ENCODE measurements around the gene INSL3. TPM values are rescaled to one million over a fixed set of nuclear protein-coding genes. Genes with fewer than 3 reads are reported as not detected.

The INSL3 gene
- total and polyA plus RNA-seq, 2 of the 8 experiments (the other 6 are each of a cell fraction or from before 2014, with no cell fraction given): 0.41 to 1.5 TPM

DNA sequence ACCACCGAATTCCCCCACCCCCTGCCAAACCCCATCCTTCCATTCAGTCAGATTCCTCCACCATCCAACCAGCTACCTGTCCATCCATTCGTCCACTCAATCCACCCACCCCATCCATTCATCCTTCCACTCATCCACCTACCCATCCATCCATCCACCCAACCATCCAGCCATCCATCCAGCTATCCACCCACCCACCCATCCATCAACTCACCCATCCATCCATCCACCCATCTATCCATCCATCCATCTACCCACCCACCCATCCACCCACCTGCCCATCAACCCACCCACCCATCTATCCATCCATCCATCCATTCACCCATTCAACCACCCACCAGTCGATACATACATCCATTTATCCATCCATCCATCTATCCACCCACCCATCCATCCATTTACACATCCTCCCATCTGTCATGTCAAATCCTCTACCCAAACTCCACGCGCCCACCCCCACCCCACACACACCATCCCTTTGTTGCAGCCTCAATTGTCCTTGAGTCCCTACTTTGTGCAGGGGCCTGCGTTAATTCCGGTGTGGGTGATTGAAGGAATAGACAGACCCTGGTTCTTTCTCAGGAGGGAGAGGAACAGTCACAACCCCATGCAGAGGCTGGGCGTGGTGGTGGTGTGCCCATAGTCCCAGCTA lies 45.1 kb upstream of the INSL3 start:
- POLR2A ChIA-PET (ENCODE audit: partially characterized antibody): interaction anchor here (0.8 to 20.2 kb wide), 22 partner anchors 12 to 436 kb away, joined by 3 to 392 read pairs (median 4); partner anchors contain the start of genes B3GNT3, CCDC124, JAK3 and TMEM221
- no peak overlapping the region for H2BK120ac ChIP-seq (replicated peaks; ENCODE audit: low read depth, low read length)
- H4K5ac ChIP-seq (ENCODE audit: insufficient read length, low read depth, low read length): no peak overlapping the region
- peaks cover 0 to 12% (median 10%) of the 10 kb centered on the region in 4 experiments; a peak in 6 of 7 replicates for H3K4me1 ChIP-seq (replicated peaks in 1 of 4; ENCODE audit: control insufficient read depth in 3 of 4, insufficient read depth in 4 of 4, low read length in 3 of 4)
- no peak overlapping the region for H3K4ac ChIP-seq (replicated peaks; ENCODE audit: insufficient read length, low read depth, low read length)
- H4K8ac ChIP-seq (ENCODE audit: extremely low read depth, insufficient read depth, low read length): no peak overlapping the region
- TF ChIP-seq GTF2F1 (IDR thresholded peaks at IDR 0.05; ENCODE audit: borderline replicate concordance, low read depth, low read length): no peak
- peak; percentile 7; the same call in 1 of the 2 replicates for TF ChIP-seq POLR2AphosphoS5 (IDR thresholded peaks at IDR 0.05; ENCODE audit: low read depth, low read length)
- TF ChIP-seq, protein P1, sequence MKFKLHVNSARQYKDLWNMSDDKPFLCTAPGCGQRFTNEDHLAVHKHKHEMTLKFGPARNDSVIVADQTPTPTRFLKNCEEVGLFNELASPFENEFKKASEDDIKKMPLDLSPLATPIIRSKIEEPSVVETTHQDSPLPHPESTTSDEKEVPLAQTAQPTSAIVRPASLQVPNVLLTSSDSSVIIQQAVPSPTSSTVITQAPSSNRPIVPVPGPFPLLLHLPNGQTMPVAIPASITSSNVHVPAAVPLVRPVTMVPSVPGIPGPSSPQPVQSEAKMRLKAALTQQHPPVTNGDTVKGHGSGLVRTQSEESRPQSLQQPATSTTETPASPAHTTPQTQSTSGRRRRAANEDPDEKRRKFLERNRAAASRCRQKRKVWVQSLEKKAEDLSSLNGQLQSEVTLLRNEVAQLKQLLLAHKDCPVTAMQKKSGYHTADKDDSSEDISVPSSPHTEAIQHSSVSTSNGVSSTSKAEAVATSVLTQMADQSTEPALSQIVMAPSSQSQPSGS (IDR thresholded peaks at IDR 0.05; ENCODE audit: low read length): no peak
- TF ChIP-seq SP4 (IDR thresholded peaks at IDR 0.05; ENCODE audit: low read length): no peak
- TF ChIP-seq TAF7 (optimal IDR thresholded peaks at IDR 0.05; ENCODE audit: borderline replicate concordance, low read depth, low read length): no peak
- no peak for TF ChIP-seq SUZ12 (IDR thresholded peaks at IDR 0.05; ENCODE audit: low read length)
- TF ChIP-seq ASH2L (IDR thresholded peaks at IDR 0.05; ENCODE audit: low read length): no peak
- no peak for TF ChIP-seq EP300 (IDR thresholded peaks at IDR 0.05; ENCODE audit: borderline replicate concordance in 1 of 2, low read depth in 2 of 2, low read length in 2 of 2)
- H2AFZ ChIP-seq (ENCODE audit: low read length): no peak overlapping the region
- peak overlapping the region; percentile 46; the same call in 1 of the 2 replicates for H2BK15ac ChIP-seq (ENCODE audit: low read length)
- FAIRE-seq (no peak), DNase-seq (ENCODE audit: low read depth in 1 of 2, low spot score in 2 of 2) (peak in 1 of 2 experiments; percentile 49)
- H3K79me2 ChIP-seq (ENCODE audit: control insufficient read depth in 1 of 2, insufficient read depth in 2 of 2, low read length in 2 of 2): peaks cover 3 to 11% of the 10 kb centered on the region in 2 experiments; a peak in 3 of 4 replicates
- H3K4me3 ChIP-seq (ENCODE audit: extremely low read depth in 1 of 4, insufficient read depth in 2 of 4, low read depth in 3 of 4, low read length in 4 of 4): no peak overlapping the region
- 88 to 100% methylated on average over 3 to 7 of the region's 8 CpGs for WGBS, 2 experiments (ENCODE audit: extremely low coverage in 1 of 2, insufficient coverage in 1 of 2, insufficient read length in 1 of 2, insufficient replicate concordance in 2 of 2, low coverage in 1 of 2, low lambda C conversion rate in 2 of 2, missing lambda C conversion rate in 1 of 2)
- 0 out of 2 replicates have a peak overlapping the region, but pooled peaks have one; percentile 32 for H3K18ac ChIP-seq (ENCODE audit: extremely low read depth, low read length)
- peaks cover 9 to 19% of the 10 kb centered on the region in 2 experiments for H4K20me1 ChIP-seq (replicated peaks in 1 of 2; ENCODE audit: control insufficient read depth in 1 of 2, insufficient read depth in 2 of 2, low read length in 2 of 2)
- H3K14ac ChIP-seq (ENCODE audit: insufficient read length): no peak overlapping the region
- no peaks in the 10 kb centered on the region; a peak in 1 of 4 replicates for H3K9me3 ChIP-seq (ENCODE audit: insufficient read depth in 2 of 2, low read depth in 1 of 2, low read length in 1 of 2)
- peak overlapping the region; percentile 55; the same call in 1 of the 2 replicates for H2AK5ac ChIP-seq (ENCODE audit: low read depth, low read length)
- H4K91ac ChIP-seq (replicated peaks; ENCODE audit: insufficient read length, low read length): no peak overlapping the region
- no peak overlapping the region for H2BK12ac ChIP-seq (ENCODE audit: low read depth, low read length)
- no peak overlapping the region for H3K9ac ChIP-seq (replicated peaks in 1 of 4; ENCODE audit: extremely low read depth in 1 of 4, low read depth in 3 of 4, low read length in 3 of 4)
- peaks cover 29 to 41% (median 32%) of the 10 kb centered on the region in 4 experiments for H3K36me3 ChIP-seq (ENCODE audit: control insufficient read depth in 2 of 4, insufficient read depth in 4 of 4, low read length in 3 of 4)
- no peak overlapping the region for H3K23ac ChIP-seq (ENCODE audit: insufficient read length)
- H3K27ac ChIP-seq (ENCODE audit: low read depth, low read length): no peak overlapping the region
- H3K56ac ChIP-seq (replicated peaks; ENCODE audit: insufficient read length, low read depth, low read length): peak overlapping the region; percentile 3
- H3K79me1 ChIP-seq (ENCODE audit: low read depth, low read length): 0 out of 2 replicates have a peak, but pooled peaks cover 4% of the 10 kb centered on the region
- H3K27me3 ChIP-seq (replicated peaks in 1 of 4; ENCODE audit: control insufficient read depth in 3 of 4, extremely low read depth in 1 of 4, insufficient read depth in 3 of 4, low read length in 3 of 4): peaks cover 0 to 3% (median under 1%) of the 10 kb centered on the region in 4 experiments; a peak in 1 of 7 replicates
- H2BK5ac ChIP-seq (ENCODE audit: low read depth, low read length): no peak overlapping the region
- peaks cover 9% of the 10 kb centered on the region for H3K23me2 ChIP-seq (ENCODE audit: low read depth, low read length)
- CTCF ChIA-PET (ENCODE audit: partially characterized antibody): interaction anchor here (0.9 to 1.8 kb wide), 4 partner anchors 11 to 72 kb away, joined by 3 to 5 read pairs (median 4); partner anchors contain the start of gene CCDC124
- no peak overlapping the region for H3K4me2 ChIP-seq (ENCODE audit: insufficient read depth in 1 of 2, low read depth in 2 of 2, low read length in 2 of 2)
- no peak overlapping the region for H2BK20ac ChIP-seq (ENCODE audit: low read length)

All from H1 (cell line).